ENCODE results near the gene SYCP2L.

- TF ChIP-seq, protein P1, sequence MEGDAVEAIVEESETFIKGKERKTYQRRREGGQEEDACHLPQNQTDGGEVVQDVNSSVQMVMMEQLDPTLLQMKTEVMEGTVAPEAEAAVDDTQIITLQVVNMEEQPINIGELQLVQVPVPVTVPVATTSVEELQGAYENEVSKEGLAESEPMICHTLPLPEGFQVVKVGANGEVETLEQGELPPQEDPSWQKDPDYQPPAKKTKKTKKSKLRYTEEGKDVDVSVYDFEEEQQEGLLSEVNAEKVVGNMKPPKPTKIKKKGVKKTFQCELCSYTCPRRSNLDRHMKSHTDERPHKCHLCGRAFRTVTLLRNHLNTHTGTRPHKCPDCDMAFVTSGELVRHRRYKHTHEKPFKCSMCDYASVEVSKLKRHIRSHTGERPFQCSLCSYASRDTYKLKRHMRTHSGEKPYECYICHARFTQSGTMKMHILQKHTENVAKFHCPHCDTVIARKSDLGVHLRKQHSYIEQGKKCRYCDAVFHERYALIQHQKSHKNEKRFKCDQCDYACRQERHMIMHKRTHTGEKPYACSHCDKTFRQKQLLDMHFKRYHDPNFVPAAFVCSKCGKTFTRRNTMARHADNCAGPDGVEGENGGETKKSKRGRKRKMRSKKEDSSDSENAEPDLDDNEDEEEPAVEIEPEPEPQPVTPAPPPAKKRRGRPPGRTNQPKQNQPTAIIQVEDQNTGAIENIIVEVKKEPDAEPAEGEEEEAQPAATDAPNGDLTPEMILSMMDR (IDR thresholded peaks at IDR 0.05) = no peak
- TF ChIP-seq POLR2A (IDR thresholded peaks at IDR 0.05; ENCODE audit: low read length) (no peak), FOSL2 (IDR thresholded peaks at IDR 0.05) (no peak), FOSL2 (CRISPR knock-in tag; IDR thresholded peaks at IDR 0.05) (no peak), RCOR1 (IDR thresholded peaks at IDR 0.05; ENCODE audit: low read depth, low read length) (no peak), ZC3H11A (IDR thresholded peaks at IDR 0.05) (no peak), ZSCAN20 (CRISPR knock-in tag; IDR thresholded peaks at IDR 0.05) (no peak), RFX5 (IDR thresholded peaks at IDR 0.05) (no peak), EHMT2 (IDR thresholded peaks at IDR 0.05; ENCODE audit: low read depth) (no peak), USF2 (IDR thresholded peaks at IDR 0.05) (no peak), PBX3 (IDR thresholded peaks at IDR 0.05) (no peak), MAZ (IDR thresholded peaks at IDR 0.05; ENCODE audit: borderline replicate concordance, low read depth, low read length) (no peak), HDAC2 (IDR thresholded peaks at IDR 0.05) (no peak)
- TF ChIP-seq, protein P2, sequence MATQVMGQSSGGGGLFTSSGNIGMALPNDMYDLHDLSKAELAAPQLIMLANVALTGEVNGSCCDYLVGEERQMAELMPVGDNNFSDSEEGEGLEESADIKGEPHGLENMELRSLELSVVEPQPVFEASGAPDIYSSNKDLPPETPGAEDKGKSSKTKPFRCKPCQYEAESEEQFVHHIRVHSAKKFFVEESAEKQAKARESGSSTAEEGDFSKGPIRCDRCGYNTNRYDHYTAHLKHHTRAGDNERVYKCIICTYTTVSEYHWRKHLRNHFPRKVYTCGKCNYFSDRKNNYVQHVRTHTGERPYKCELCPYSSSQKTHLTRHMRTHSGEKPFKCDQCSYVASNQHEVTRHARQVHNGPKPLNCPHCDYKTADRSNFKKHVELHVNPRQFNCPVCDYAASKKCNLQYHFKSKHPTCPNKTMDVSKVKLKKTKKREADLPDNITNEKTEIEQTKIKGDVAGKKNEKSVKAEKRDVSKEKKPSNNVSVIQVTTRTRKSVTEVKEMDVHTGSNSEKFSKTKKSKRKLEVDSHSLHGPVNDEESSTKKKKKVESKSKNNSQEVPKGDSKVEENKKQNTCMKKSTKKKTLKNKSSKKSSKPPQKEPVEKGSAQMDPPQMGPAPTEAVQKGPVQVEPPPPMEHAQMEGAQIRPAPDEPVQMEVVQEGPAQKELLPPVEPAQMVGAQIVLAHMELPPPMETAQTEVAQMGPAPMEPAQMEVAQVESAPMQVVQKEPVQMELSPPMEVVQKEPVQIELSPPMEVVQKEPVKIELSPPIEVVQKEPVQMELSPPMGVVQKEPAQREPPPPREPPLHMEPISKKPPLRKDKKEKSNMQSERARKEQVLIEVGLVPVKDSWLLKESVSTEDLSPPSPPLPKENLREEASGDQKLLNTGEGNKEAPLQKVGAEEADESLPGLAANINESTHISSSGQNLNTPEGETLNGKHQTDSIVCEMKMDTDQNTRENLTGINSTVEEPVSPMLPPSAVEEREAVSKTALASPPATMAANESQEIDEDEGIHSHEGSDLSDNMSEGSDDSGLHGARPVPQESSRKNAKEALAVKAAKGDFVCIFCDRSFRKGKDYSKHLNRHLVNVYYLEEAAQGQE (IDR thresholded peaks at IDR 0.05) = no peak
Measured at GRCh38 chr6:11002176-11002575, 115.3 kb downstream of the SYCP2L start.

Measured in A549 (cell line).